ENCODE results near the gene RAPGEF5. TPM values are rescaled to one million over a fixed set of nuclear protein-coding genes. Genes with fewer than 3 reads are reported as not detected.

RAPGEF5 gene
- total and polyA plus RNA-seq, 4 experiments from 2014 or later, result not detected

DNA sequence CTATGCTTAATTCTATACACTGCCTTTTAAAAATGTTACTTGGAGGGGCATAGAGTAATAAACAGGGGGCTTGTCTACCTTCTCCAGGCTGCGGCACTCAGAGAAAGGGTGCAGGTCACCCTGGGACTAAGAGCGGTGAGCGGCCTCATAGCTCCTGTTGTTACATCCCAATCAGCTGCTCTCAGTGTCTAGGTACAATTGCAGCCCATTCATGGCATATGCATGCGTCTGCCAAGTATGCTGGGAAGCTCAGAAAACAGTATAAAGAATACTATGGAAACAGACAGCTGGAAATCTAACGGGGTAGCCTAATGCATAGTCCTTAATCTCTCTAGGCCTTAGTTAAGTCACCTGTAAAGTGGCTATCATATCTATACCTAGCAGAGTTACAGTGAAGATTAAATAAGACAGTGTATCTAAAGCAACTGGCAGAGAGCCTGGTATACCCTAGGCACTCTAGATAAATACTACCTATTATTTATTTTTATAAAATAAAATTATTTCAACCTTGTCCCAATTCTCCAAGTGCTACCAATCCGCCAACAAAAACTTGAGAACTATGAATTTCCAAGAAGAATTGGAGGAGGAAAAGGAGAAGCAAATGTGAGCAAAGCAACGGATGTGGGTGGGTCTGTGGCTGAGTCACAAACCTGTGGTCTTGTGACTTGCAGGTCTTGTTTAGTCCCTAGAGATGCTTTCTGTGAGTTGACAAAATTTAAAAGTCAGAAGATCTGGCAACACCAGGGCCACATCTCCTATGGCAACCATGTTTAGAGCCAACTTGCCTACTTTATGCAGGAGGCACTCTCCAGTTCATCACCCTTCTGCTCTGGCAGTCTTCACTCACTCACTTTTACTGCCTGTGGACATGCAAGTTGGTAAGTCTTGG, 183.0 kb downstream of the RAPGEF5 start:
- Mint-ChIP-seq H3K9me3 (no peaks in the 10 kb centered on the region), H3K27me3 (peaks cover 5 to 8% of the 10 kb centered on the region in 2 donors), H3K4me1 (peaks cover 0 to 5% (median 4%) of the 10 kb centered on the region in 4 donors), H3K36me3 (no peaks in the 10 kb centered on the region), H3K27ac (no peak overlapping the region), H3K4me3 (no peak overlapping the region)
- H3K36me3 ChIP-seq (ENCODE audit: insufficient read depth, low read length), result no peaks in the 10 kb centered on the region
- ChIA-PET POLR2A (ENCODE audit: partially characterized antibody) (no interaction called here), CTCF (ENCODE audit: partially characterized antibody) (interaction anchor here (1.4 kb wide), 1 partner anchor 11 kb away, joined by 3 read pairs; no protein-coding TSS in a partner anchor)
- intact Hi-C loops (cut with micrococcal nuclease), result no loop called here
- no peaks in the 10 kb centered on the region for H3K27me3 ChIP-seq (ENCODE audit: insufficient read depth, low read length)
- no peaks in the 10 kb centered on the region for H3K4me1 ChIP-seq (ENCODE audit: insufficient read depth, low read length)
- no peaks in the 10 kb centered on the region for H3K9me3 ChIP-seq (ENCODE audit: control insufficient read depth in 1 of 2, low read length in 2 of 2)
- no peak overlapping the region for H3K27ac ChIP-seq (ENCODE audit: low read depth, low read length)
- no peak overlapping the region for H3K4me3 ChIP-seq (ENCODE audit: low read length in 2 of 2)
- peak in 3 of 5 donors; percentile 2 to 41 (median 8) for DNase-seq

DNA sequence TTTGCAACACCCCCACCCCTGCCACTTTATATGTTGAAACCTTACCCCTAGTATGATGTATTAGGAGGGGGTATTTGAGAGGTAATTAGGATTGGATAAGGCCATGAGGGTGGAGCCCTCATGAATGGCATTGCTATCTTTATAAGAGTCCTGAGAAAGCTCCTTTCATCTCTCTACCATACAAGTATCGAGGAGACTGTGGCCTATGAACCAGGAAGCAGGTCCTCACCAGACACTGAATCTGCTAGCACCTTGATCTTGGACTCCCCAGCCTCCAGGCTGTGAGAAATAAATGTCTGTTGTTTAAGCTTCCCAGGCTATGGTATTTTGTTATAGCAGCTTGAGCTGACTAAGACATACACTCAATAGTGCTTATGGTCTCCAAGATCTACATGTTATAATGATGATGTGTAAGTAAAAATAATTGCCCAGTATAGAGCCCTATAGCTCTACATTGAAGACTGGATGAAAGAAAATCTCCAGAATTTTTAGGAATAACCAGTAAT, 188.8 kb downstream of the RAPGEF5 start:
- no peaks in the 10 kb centered on the region for H3K36me3 ChIP-seq (ENCODE audit: insufficient read depth, low read length)
- no peaks in the 10 kb centered on the region for H3K27me3 ChIP-seq (ENCODE audit: insufficient read depth, low read length)
- no peak overlapping the region for H3K4me3 ChIP-seq (ENCODE audit: low read length in 2 of 2)
- no peaks in the 10 kb centered on the region for H3K9me3 ChIP-seq (ENCODE audit: control insufficient read depth in 1 of 2, low read length in 2 of 2)
- no peak overlapping the region for H3K27ac ChIP-seq (ENCODE audit: low read depth, low read length)
- CTCF ChIA-PET (ENCODE audit: partially characterized antibody), result no interaction called here
- DNase-seq, result no peak
- H3K4me1 ChIP-seq (ENCODE audit: insufficient read depth, low read length), result no peaks in the 10 kb centered on the region
- no peaks in the 10 kb centered on the region for H3K9me3 Mint-ChIP-seq
- no peak overlapping the region for H3K27ac Mint-ChIP-seq
- no peak overlapping the region for H3K4me3 Mint-ChIP-seq
- H3K36me3 Mint-ChIP-seq, result no peaks in the 10 kb centered on the region
- no peaks in the 10 kb centered on the region for H3K27me3 Mint-ChIP-seq
- intact Hi-C loops (cut with micrococcal nuclease), result no loop called here
- no peaks in the 10 kb centered on the region for H3K4me1 Mint-ChIP-seq
- POLR2A ChIA-PET (ENCODE audit: partially characterized antibody), result no interaction called here

DNA sequence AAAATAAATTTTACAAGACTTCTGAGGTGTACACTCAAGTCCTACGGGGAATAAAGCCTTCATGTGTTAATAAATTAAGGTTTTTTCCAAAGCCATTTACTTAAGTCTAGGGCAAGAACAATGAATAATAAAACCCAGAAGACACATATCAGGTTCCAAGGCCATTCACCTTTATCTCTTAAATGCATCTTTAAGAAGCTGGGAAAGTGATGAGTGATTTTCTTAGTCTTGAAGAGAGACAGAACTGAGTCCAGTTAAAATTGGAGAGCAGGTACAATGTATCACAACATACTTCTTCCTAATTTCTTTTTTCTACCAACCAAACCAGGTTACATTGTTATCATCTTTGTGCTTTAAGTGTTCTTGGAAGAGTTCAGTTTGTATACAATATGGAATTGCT, 189.5 kb downstream of the RAPGEF5 start:
- no peaks in the 10 kb centered on the region for H3K27me3 ChIP-seq (ENCODE audit: insufficient read depth, low read length)
- no peaks in the 10 kb centered on the region for H3K4me1 ChIP-seq (ENCODE audit: insufficient read depth, low read length)
- H3K27ac ChIP-seq (ENCODE audit: low read depth, low read length), result no peak overlapping the region
- Mint-ChIP-seq H3K36me3 (no peaks in the 10 kb centered on the region), H3K4me1 (no peaks in the 10 kb centered on the region), H3K4me3 (no peak overlapping the region), H3K27me3 (no peaks in the 10 kb centered on the region), H3K9me3 (no peaks in the 10 kb centered on the region), H3K27ac (no peak overlapping the region)
- POLR2A ChIA-PET (ENCODE audit: partially characterized antibody), result no interaction called here
- CTCF ChIA-PET (ENCODE audit: partially characterized antibody), result no interaction called here
- intact Hi-C loops (cut with micrococcal nuclease), result no loop called here
- H3K4me3 ChIP-seq (ENCODE audit: low read length in 2 of 2), result no peak overlapping the region
- no peaks in the 10 kb centered on the region for H3K9me3 ChIP-seq (ENCODE audit: control insufficient read depth in 1 of 2, low read length in 2 of 2)
- no peak for DNase-seq
- H3K36me3 ChIP-seq (ENCODE audit: insufficient read depth, low read length), result no peaks in the 10 kb centered on the region

DNA sequence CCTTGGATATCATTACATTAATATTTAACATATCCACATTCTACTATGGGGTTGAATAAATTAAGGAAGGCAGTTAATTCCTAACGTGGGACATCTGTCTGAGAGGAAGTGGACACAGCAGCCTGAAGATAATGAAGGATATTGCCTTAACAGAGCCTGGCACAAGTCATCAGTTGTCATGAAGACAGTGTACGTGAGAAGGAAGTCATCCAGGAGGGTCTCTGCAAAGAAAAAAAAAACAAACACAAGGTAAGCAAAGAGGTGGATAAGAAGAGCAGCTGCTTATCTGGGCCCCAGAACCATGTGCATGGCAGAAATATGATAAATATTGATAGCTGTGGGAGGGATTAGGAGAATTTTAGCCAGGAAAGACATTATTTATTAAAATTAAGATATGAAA, 190.0 kb downstream of the RAPGEF5 start:
- H3K4me1 Mint-ChIP-seq, result no peaks in the 10 kb centered on the region
- H3K27ac Mint-ChIP-seq, result no peak overlapping the region
- no peaks in the 10 kb centered on the region for H3K9me3 ChIP-seq (ENCODE audit: control insufficient read depth in 1 of 2, low read length in 2 of 2)
- DNase-seq, result no peak
- ChIA-PET POLR2A (ENCODE audit: partially characterized antibody) (no interaction called here), CTCF (ENCODE audit: partially characterized antibody) (no interaction called here)
- H3K36me3 ChIP-seq (ENCODE audit: insufficient read depth, low read length), result no peaks in the 10 kb centered on the region
- no peaks in the 10 kb centered on the region for H3K27me3 ChIP-seq (ENCODE audit: insufficient read depth, low read length)
- H3K4me3 ChIP-seq (ENCODE audit: low read length in 2 of 2), result no peak overlapping the region
- H3K36me3 Mint-ChIP-seq, result no peaks in the 10 kb centered on the region
- no peaks in the 10 kb centered on the region for H3K4me1 ChIP-seq (ENCODE audit: insufficient read depth, low read length)
- H3K27me3 Mint-ChIP-seq, result no peaks in the 10 kb centered on the region
- no peaks in the 10 kb centered on the region for H3K9me3 Mint-ChIP-seq
- H3K4me3 Mint-ChIP-seq, result no peak overlapping the region
- no peak overlapping the region for H3K27ac ChIP-seq (ENCODE audit: low read depth, low read length)
- intact Hi-C loops (cut with micrococcal nuclease), result no loop called here

DNA sequence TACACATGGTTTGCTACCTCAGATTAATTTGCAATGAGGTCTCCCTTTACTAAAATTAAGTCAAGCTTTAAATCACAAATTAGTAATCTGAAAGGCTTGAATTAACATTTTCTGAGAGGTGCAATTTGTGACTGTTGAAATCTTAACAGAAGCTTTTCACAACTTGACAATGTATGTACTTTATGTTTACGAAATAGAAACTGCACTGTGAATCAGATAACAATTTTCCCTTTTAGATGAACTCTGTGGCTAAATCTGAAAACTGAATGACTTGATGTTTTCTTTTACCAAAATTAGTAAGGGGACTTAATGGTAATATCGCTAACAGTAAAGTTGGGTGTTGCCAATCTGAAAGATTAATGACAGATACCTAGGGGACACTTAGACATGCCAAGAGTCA, 197.6 kb downstream of the RAPGEF5 start:
- Mint-ChIP-seq H3K27me3 (peaks cover 5 to 8% of the 10 kb centered on the region in 2 donors), H3K27ac (no peak overlapping the region), H3K9me3 (no peaks in the 10 kb centered on the region), H3K36me3 (no peaks in the 10 kb centered on the region), H3K4me1 (no peaks in the 10 kb centered on the region), H3K4me3 (no peak overlapping the region)
- Histone ChIP-seq H3K27me3 (ENCODE audit: insufficient read depth, low read length) (peaks cover 5% of the 10 kb centered on the region), H3K9me3 (ENCODE audit: control insufficient read depth in 1 of 2, low read length in 2 of 2) (no peaks in the 10 kb centered on the region), H3K36me3 (ENCODE audit: insufficient read depth, low read length) (no peaks in the 10 kb centered on the region), H3K4me3 (ENCODE audit: low read length in 2 of 2) (no peak overlapping the region), H3K27ac (ENCODE audit: low read depth, low read length) (no peak overlapping the region), H3K4me1 (ENCODE audit: insufficient read depth, low read length) (no peaks in the 10 kb centered on the region)
- POLR2A ChIA-PET (ENCODE audit: partially characterized antibody), result no interaction called here
- intact Hi-C loops (cut with micrococcal nuclease), result no loop called here
- no peak for DNase-seq
- CTCF ChIA-PET (ENCODE audit: partially characterized antibody), result no interaction called here

DNA sequence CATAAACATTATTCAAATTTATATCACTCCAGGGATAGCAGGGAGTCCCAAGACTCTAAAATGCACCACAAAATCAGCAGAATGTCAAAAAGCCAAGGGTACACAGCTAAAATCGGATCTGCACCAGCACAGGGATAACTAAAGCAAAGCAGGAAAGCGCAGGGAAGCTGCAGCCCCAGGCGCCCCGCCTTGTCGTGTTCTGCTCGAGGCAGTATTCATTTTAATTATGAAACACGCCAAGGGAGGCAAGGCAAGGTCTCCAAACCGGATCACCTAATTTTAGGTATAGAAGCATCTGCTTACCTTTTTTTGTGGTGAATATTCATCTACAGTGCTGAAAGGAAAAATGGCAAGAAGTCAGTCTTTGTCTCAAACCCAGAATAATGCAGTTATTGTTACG, 199.4 kb downstream of the RAPGEF5 start:
- no peaks in the 10 kb centered on the region for H3K9me3 ChIP-seq (ENCODE audit: control insufficient read depth in 1 of 2, low read length in 2 of 2)
- H3K36me3 ChIP-seq (ENCODE audit: insufficient read depth, low read length), result no peaks in the 10 kb centered on the region
- H3K27ac Mint-ChIP-seq, result no peak overlapping the region
- peaks cover 5% of the 10 kb centered on the region for H3K27me3 ChIP-seq (ENCODE audit: insufficient read depth, low read length)
- no peak overlapping the region for H3K27ac ChIP-seq (ENCODE audit: low read depth, low read length)
- POLR2A ChIA-PET (ENCODE audit: partially characterized antibody), result no interaction called here
- intact Hi-C loops (cut with micrococcal nuclease), result no loop called here
- H3K36me3 Mint-ChIP-seq, result no peaks in the 10 kb centered on the region
- H3K9me3 Mint-ChIP-seq, result no peaks in the 10 kb centered on the region
- CTCF ChIA-PET (ENCODE audit: partially characterized antibody), result interaction anchor here (1.1 kb wide), 1 partner anchor 16 kb away, joined by 4 read pairs; no protein-coding TSS in a partner anchor
- no peak overlapping the region for H3K4me3 ChIP-seq (ENCODE audit: low read length in 2 of 2)
- no peak for DNase-seq
- no peak overlapping the region for H3K4me3 Mint-ChIP-seq
- H3K4me1 Mint-ChIP-seq, result no peaks in the 10 kb centered on the region
- no peaks in the 10 kb centered on the region for H3K4me1 ChIP-seq (ENCODE audit: insufficient read depth, low read length)
- H3K27me3 Mint-ChIP-seq, result peaks cover 5 to 8% of the 10 kb centered on the region in 2 donors

DNA sequence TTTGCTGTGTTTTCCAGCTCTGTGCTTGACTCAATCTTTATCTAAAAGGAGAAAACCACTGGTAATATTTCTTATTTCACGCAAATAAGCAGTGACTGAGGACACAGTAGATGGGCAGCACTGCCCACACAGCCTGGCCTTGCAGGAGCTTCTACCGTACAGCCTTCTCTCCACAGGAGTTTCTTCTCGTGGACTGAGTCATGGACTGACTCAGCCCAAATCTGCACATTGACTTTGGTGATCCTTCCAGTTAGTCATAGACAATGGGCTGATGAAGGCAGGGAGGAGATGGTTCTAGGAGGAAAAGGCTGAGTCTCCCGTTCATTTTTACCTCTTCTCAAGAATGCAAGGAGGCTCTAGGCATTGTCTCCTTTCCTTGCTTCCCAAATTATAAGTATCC, 200.7 kb downstream of the RAPGEF5 start:
- Mint-ChIP-seq H3K27ac (no peak overlapping the region), H3K36me3 (no peaks in the 10 kb centered on the region), H3K27me3 (peaks cover 5 to 8% of the 10 kb centered on the region in 2 donors), H3K4me3 (no peak overlapping the region), H3K4me1 (no peaks in the 10 kb centered on the region), H3K9me3 (no peaks in the 10 kb centered on the region)
- intact Hi-C loops (cut with micrococcal nuclease), result no loop called here
- Histone ChIP-seq H3K27me3 (ENCODE audit: insufficient read depth, low read length) (peaks cover 5% of the 10 kb centered on the region), H3K36me3 (ENCODE audit: insufficient read depth, low read length) (no peaks in the 10 kb centered on the region), H3K4me3 (ENCODE audit: low read length in 2 of 2) (no peak overlapping the region), H3K9me3 (ENCODE audit: control insufficient read depth in 1 of 2, low read length in 2 of 2) (no peaks in the 10 kb centered on the region), H3K4me1 (ENCODE audit: insufficient read depth, low read length) (no peaks in the 10 kb centered on the region), H3K27ac (ENCODE audit: low read depth, low read length) (no peak overlapping the region)
- POLR2A ChIA-PET (ENCODE audit: partially characterized antibody), result no interaction called here
- CTCF ChIA-PET (ENCODE audit: partially characterized antibody), result no interaction called here
- no peak for DNase-seq
